Trophoblast cell (in vitro differentiated cells and primary cell): ENCODE measurements around the gene LENEP.
A peak's percentile ranks its signal among the peaks of the same experiment; 100 is the strongest.

Source experiments
- DNase-seq, 2 donors: peaks; one replicate each; pipeline ENCODE4 v3.0.0-alpha.2; 2016
- H2AFZ ChIP-seq: 2 replicates; pipeline ENCODE4 v1.6.1; 2013; ENCODE audit warnings: low read length, moderate library complexity, mild to moderate bottlenecking; ENCODE audit not compliant: insufficient read depth, poor library complexity
- H2AK5ac ChIP-seq: 2 replicates; pipeline ENCODE4 v1.6.1; 2013; ENCODE audit warnings: mild to moderate bottlenecking, low read length
- H2BK120ac ChIP-seq: 2 replicates; pipeline ENCODE4 v1.6.1; 2013; ENCODE audit warnings: low read length, mild to moderate bottlenecking, moderate library complexity; ENCODE audit not compliant: insufficient read depth, poor library complexity
- H2BK12ac ChIP-seq: 2 replicates; pipeline ENCODE4 v1.6.1; 2013; ENCODE audit warnings: mild to moderate bottlenecking, low read length, moderate library complexity
- H2BK5ac ChIP-seq: 2 replicates; pipeline ENCODE4 v1.6.1; 2013; ENCODE audit warnings: low read length, low read depth, moderate library complexity, mild to moderate bottlenecking; ENCODE audit not compliant: poor library complexity
- H3K14ac ChIP-seq: 2 replicates; pipeline ENCODE4 v1.6.1; 2013; ENCODE audit warnings: mild to moderate bottlenecking, low read length
- H3K18ac ChIP-seq: 2 replicates; pipeline ENCODE4 v1.6.1; 2013; ENCODE audit warnings: mild to moderate bottlenecking, low read length
- H3K23ac ChIP-seq: 2 replicates; pipeline ENCODE4 v1.6.1; 2013; ENCODE audit warnings: low read length
- H3K27ac ChIP-seq: 2 replicates; pipeline ENCODE4 v1.5.1; 2013; ENCODE audit warnings: low read depth, mild to moderate bottlenecking, inconsistent platforms, low read length, moderate library complexity
- H3K27me3 ChIP-seq: 2 replicates; pipeline ENCODE4 v1.6.1; 2013; ENCODE audit warnings: inconsistent platforms, mild to moderate bottlenecking, low read length, moderate library complexity; ENCODE audit not compliant: insufficient read depth
- H3K36me3 ChIP-seq, 2 experiments: 1 replicate in 1 of 2; 2 replicates in 1 of 2; pipeline ENCODE4 v1.6.1; 2013; ENCODE audit warnings: low read length in 2 of 2, mild to moderate bottlenecking in 2 of 2, moderate library complexity in 1 of 2; ENCODE audit not compliant: insufficient read depth in 2 of 2, control insufficient read depth in 1 of 2
- H3K4ac ChIP-seq: 2 replicates; pipeline ENCODE4 v1.6.1; 2013; ENCODE audit warnings: low read depth, mild to moderate bottlenecking, low read length, moderate library complexity
- H3K4me1 ChIP-seq, 2 experiments: 1 replicate in 1 of 2; 2 replicates in 1 of 2; pipeline ENCODE4 v1.6.1; 2013; ENCODE audit warnings: low read length in 2 of 2, mild to moderate bottlenecking in 2 of 2, moderate library complexity in 1 of 2; ENCODE audit not compliant: insufficient read depth in 2 of 2, control insufficient read depth in 1 of 2
- H3K4me2 ChIP-seq: 2 replicates; pipeline ENCODE4 v1.6.1; 2013; ENCODE audit warnings: inconsistent platforms, mild to moderate bottlenecking, low read length, moderate library complexity
- H3K4me3 ChIP-seq: 2 replicates; pipeline ENCODE4 v1.5.1; 2013; ENCODE audit warnings: mild to moderate bottlenecking, low read depth, low read length, inconsistent platforms
- H3K79me1 ChIP-seq: one replicate; pipeline ENCODE4 v1.6.1; 2013; ENCODE audit warnings: low read length
- H3K79me2 ChIP-seq: 2 replicates; pipeline ENCODE4 v1.6.1; 2013; ENCODE audit warnings: low read length, mild to moderate bottlenecking; ENCODE audit not compliant: control insufficient read depth, insufficient read depth, poor library complexity
- H3K9ac ChIP-seq: 2 replicates; pipeline ENCODE4 v1.6.1; 2013; ENCODE audit warnings: mild to moderate bottlenecking, low read length
- H3K9me3 ChIP-seq: 2 replicates; pipeline ENCODE4 v1.6.1; 2013; ENCODE audit warnings: low read depth, mild to moderate bottlenecking, control low read depth, inconsistent platforms, low read length; ENCODE audit not compliant: insufficient read depth
- H4K12ac ChIP-seq: 2 replicates; pipeline ENCODE4 v1.6.1; 2013; ENCODE audit warnings: low read depth, mild to moderate bottlenecking, low read length, moderate library complexity
- H4K8ac ChIP-seq: 2 replicates; pipeline ENCODE4 v1.6.1; 2013; ENCODE audit warnings: low read depth, mild to moderate bottlenecking, low read length, moderate library complexity
- H4K91ac ChIP-seq: one replicate; pipeline ENCODE4 v1.6.1; 2013; ENCODE audit warnings: low read depth, mild to moderate bottlenecking, low read length, moderate library complexity
- WGBS: extraction: QIAGEN DNeasy Blood & Tissue Kit; methylation state at CpG from one replicate; pipeline ENCODE4 v1.1.7; 2013; ENCODE audit warnings: missing lambda C conversion rate; ENCODE audit not compliant: insufficient read length, insufficient coverage; ENCODE audit errors: extremely low coverage; 5-methylcytosine and 5-hydroxymethylcytosine counted together

LENEP gene

GRCh38 chr1:154956544-154956941, 36.8 kb upstream of the LENEP start:
- peak in 1 of 2 donors; percentile 17 for DNase-seq
- Histone ChIP-seq H2BK5ac (no peak overlapping the region), H2AFZ (peak overlapping the region; percentile 42), H4K8ac (peak overlapping the region; percentile 69), H4K12ac (peak overlapping the region; percentile 61), H2AK5ac (no peak overlapping the region), H2BK120ac (no peak overlapping the region), H3K23ac (no peak overlapping the region), H3K14ac (peak overlapping the region; percentile 26), H4K91ac (peak overlapping the region; percentile 40), H3K4me3 (peak overlapping the region; percentile 64), H3K27me3 (no peaks in the 10 kb centered on the region), H2BK12ac (no peak overlapping the region), H3K79me2 (peaks cover 3% of the 10 kb centered on the region), H3K4me1 (peaks cover 15 to 22% of the 10 kb centered on the region in 2 experiments), H3K27ac (no peak overlapping the region), H3K9me3 (no peaks in the 10 kb centered on the region), H3K36me3 (peaks cover 12 to 16% of the 10 kb centered on the region in 2 experiments), H3K79me1 (peaks cover 5% of the 10 kb centered on the region), H3K4ac (no peak overlapping the region), H3K4me2 (peak overlapping the region; percentile 99), H3K18ac (no peak overlapping the region), H3K9ac (peak overlapping the region; percentile 16)
- WGBS, result no CpG with 5 or more reads among the region's 6 CpGs

- Histone ChIP-seq H3K36me3 (peaks cover 12 to 16% of the 10 kb centered on the region in 2 experiments), H3K79me2 (peaks cover 8% of the 10 kb centered on the region), H3K18ac (no peak overlapping the region), H3K9ac (no peak overlapping the region), H2BK120ac (no peak overlapping the region), H3K9me3 (no peaks in the 10 kb centered on the region), H2BK12ac (peak overlapping the region; percentile 5), H4K12ac (no peak overlapping the region), H2AK5ac (no peak overlapping the region), H4K91ac (no peak overlapping the region), H3K4me2 (no peak overlapping the region), H2AFZ (peak overlapping the region; percentile 13), H4K8ac (no peak overlapping the region), H3K23ac (no peak overlapping the region), H3K4ac (no peak overlapping the region), H3K4me1 (peaks cover 15 to 22% of the 10 kb centered on the region in 2 experiments), H2BK5ac (no peak overlapping the region), H3K14ac (no peak overlapping the region), H3K27me3 (no peaks in the 10 kb centered on the region), H3K79me1 (peaks cover 10% of the 10 kb centered on the region), H3K27ac (no peak overlapping the region), H3K4me3 (no peak overlapping the region)
- DNase-seq, result no peak
- WGBS, result no CpG with 5 or more reads among the region's 9 CpGs
Observed at GRCh38 chr1:154957091-154957657, 36.2 kb upstream of the LENEP start.

- no peak overlapping the region for H2AFZ ChIP-seq
- no peak overlapping the region for H2BK12ac ChIP-seq
- H3K27ac ChIP-seq, result no peak overlapping the region
- no peak for DNase-seq
- H3K9me3 ChIP-seq, result no peaks in the 10 kb centered on the region
- H3K14ac ChIP-seq, result no peak overlapping the region
- no peak overlapping the region for H3K9ac ChIP-seq
- WGBS, result no CpG with 5 or more reads among the region's 2 CpGs
- no peak overlapping the region for H4K8ac ChIP-seq
- H3K36me3 ChIP-seq, result peaks cover 16 to 19% of the 10 kb centered on the region in 2 experiments
- H2AK5ac ChIP-seq, result no peak overlapping the region
- no peak overlapping the region for H3K23ac ChIP-seq
- no peak overlapping the region for H3K4me2 ChIP-seq
- peaks cover 13% of the 10 kb centered on the region for H3K79me1 ChIP-seq
- H3K27me3 ChIP-seq, result no peaks in the 10 kb centered on the region
- H3K4me3 ChIP-seq, result no peak overlapping the region
- H3K4ac ChIP-seq, result no peak overlapping the region
- peaks cover 21 to 27% of the 10 kb centered on the region in 2 experiments for H3K4me1 ChIP-seq
- no peak overlapping the region for H4K12ac ChIP-seq
- H2BK5ac ChIP-seq, result no peak overlapping the region
- peaks cover 9% of the 10 kb centered on the region for H3K79me2 ChIP-seq
- no peak overlapping the region for H2BK120ac ChIP-seq
- H4K91ac ChIP-seq, result no peak overlapping the region
- no peak overlapping the region for H3K18ac ChIP-seq
Observed at GRCh38 chr1:154958036-154958435, 35.4 kb upstream of the LENEP start.

- no peak for DNase-seq
- no peak overlapping the region for H2AFZ ChIP-seq
- no peak overlapping the region for H2BK12ac ChIP-seq
- no peak overlapping the region for H4K12ac ChIP-seq
- H3K9me3 ChIP-seq, result no peaks in the 10 kb centered on the region
- H4K91ac ChIP-seq, result no peak overlapping the region
- H3K23ac ChIP-seq, result no peak overlapping the region
- no peak overlapping the region for H3K4ac ChIP-seq
- no peak overlapping the region for H3K9ac ChIP-seq
- H3K18ac ChIP-seq, result no peak overlapping the region
- H2AK5ac ChIP-seq, result no peak overlapping the region
- no peak overlapping the region for H4K8ac ChIP-seq
- WGBS, result no CpG with 5 or more reads among the region's 16 CpGs
- H3K14ac ChIP-seq, result no peak overlapping the region
- peaks cover 22 to 26% of the 10 kb centered on the region in 2 experiments for H3K4me1 ChIP-seq
- H3K4me2 ChIP-seq, result no peak overlapping the region
- no peak overlapping the region for H2BK5ac ChIP-seq
- no peak overlapping the region for H3K27ac ChIP-seq
- H2BK120ac ChIP-seq, result no peak overlapping the region
- H3K27me3 ChIP-seq, result no peaks in the 10 kb centered on the region
- peaks cover 13% of the 10 kb centered on the region for H3K79me1 ChIP-seq
- H3K36me3 ChIP-seq, result peaks cover 22 to 28% of the 10 kb centered on the region in 2 experiments
- peaks cover 9% of the 10 kb centered on the region for H3K79me2 ChIP-seq
- H3K4me3 ChIP-seq, result no peak overlapping the region
Observed at GRCh38 chr1:154958681-154959425, 34.5 kb upstream of the LENEP start.
